Ishikawa (cell line): Measurements from ENCODE around the gene DACT3.

Experiments used
- CEBPB ChIP-seq: IDR thresholded peaks from 2 replicates; pipeline ENCODE4 v1.6.1; 2012
- CREB1 ChIP-seq: IDR thresholded peaks from 2 replicates; pipeline ENCODE4 v1.6.1; 2012; ENCODE audit warnings: low read depth
- EGR1 ChIP-seq: IDR thresholded peaks from 2 replicates; pipeline ENCODE4 v1.6.1; 2012
- EP300 ChIP-seq: IDR thresholded peaks from 2 replicates; pipeline ENCODE4 v1.6.1; 2012; ENCODE audit warnings: borderline replicate concordance
- FOXM1 ChIP-seq: IDR thresholded peaks from 2 replicates; pipeline ENCODE4 v1.6.1; 2012; ENCODE audit warnings: low read depth, borderline replicate concordance
- NFIC ChIP-seq: IDR thresholded peaks from 2 replicates; pipeline ENCODE4 v1.6.1; 2012
- RAD21 ChIP-seq: IDR thresholded peaks from 2 replicates; pipeline ENCODE4 v1.6.1; 2012; ENCODE audit warnings: low read depth
- TAF1 ChIP-seq: IDR thresholded peaks from 2 replicates; pipeline ENCODE4 v1.6.1; 2012; ENCODE audit warnings: low read depth, mild to moderate bottlenecking
- TCF12 ChIP-seq: IDR thresholded peaks from 2 replicates; pipeline ENCODE4 v1.6.1; 2012; ENCODE audit warnings: low read depth
- TEAD4 ChIP-seq: IDR thresholded peaks from 2 replicates; pipeline ENCODE4 v1.6.1; 2012
- YY1 ChIP-seq: IDR thresholded peaks from 2 replicates; pipeline ENCODE4 v1.6.1; 2012; ENCODE audit warnings: low read depth
- ZBTB7A ChIP-seq: IDR thresholded peaks from 2 replicates; pipeline ENCODE4 v1.6.1; 2012; ENCODE audit warnings: low read depth
- TF ChIP-seq, protein P1 (sequence below): IDR thresholded peaks from 2 replicates; pipeline ENCODE4 v1.6.1; 2012
- TF ChIP-seq, protein P2 (sequence below): IDR thresholded peaks from 2 replicates; pipeline ENCODE4 v1.6.1; 2012; ENCODE audit warnings: low read depth, mild to moderate bottlenecking
- TF ChIP-seq, protein P3 (sequence below): IDR thresholded peaks from 2 replicates; pipeline ENCODE4 v1.6.1; 2012

Gene DACT3

DNA sequence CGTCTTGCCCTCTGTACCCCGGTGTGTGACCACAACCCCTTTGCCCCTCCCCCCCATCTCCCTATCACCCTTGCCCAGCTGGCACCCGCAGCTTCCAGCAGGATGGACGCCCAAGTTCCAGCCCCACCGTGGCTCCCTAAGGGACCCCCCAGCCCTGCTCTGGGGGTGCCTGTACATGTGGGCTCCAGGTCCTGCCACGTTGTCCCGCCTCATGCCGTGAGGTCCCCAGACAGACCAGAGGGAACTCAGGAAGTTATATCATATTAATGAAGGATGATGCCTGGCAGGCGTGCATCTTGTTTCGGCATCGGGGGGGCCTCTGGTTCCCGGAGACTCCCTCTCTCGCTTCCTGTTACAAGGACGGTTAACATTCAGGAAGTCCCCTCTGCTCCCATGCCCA, 34.5 kb downstream of the DACT3 start:
- TF ChIP-seq TAF1, result no peak
- no peak for TF ChIP-seq TCF12

DNA sequence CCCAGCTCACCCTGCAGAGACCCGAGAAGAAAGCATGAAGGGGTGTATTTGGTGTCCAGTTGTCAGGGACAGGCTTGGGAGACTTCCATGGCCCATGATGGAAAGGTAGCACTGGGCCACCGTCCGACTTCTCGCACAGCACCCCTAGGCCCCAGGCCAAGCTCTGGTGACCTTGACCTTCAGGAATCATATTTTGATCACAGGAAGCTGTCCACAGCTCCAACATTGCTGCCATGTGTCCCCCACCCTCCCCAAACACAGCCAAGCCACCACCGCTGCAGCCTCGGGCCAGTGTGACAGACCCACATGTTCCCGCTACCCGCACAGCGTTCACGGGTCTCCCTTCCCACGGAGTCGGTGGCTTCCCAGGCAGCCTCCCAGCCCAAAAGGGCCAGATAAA, 35.3 kb downstream of the DACT3 start:
- TF ChIP-seq YY1 (no peak), FOXM1 (no peak), NFIC (no peak), EP300 (no peak), TEAD4 (no peak), TCF12 (no peak), CREB1 (no peak), EGR1 (no peak), ZBTB7A (no peak), TAF1 (no peak), RAD21 (no peak), CEBPB (no peak)
- TF ChIP-seq, protein P1, sequence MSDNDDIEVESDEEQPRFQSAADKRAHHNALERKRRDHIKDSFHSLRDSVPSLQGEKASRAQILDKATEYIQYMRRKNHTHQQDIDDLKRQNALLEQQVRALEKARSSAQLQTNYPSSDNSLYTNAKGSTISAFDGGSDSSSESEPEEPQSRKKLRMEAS, result no peak
- TF ChIP-seq, protein P2, sequence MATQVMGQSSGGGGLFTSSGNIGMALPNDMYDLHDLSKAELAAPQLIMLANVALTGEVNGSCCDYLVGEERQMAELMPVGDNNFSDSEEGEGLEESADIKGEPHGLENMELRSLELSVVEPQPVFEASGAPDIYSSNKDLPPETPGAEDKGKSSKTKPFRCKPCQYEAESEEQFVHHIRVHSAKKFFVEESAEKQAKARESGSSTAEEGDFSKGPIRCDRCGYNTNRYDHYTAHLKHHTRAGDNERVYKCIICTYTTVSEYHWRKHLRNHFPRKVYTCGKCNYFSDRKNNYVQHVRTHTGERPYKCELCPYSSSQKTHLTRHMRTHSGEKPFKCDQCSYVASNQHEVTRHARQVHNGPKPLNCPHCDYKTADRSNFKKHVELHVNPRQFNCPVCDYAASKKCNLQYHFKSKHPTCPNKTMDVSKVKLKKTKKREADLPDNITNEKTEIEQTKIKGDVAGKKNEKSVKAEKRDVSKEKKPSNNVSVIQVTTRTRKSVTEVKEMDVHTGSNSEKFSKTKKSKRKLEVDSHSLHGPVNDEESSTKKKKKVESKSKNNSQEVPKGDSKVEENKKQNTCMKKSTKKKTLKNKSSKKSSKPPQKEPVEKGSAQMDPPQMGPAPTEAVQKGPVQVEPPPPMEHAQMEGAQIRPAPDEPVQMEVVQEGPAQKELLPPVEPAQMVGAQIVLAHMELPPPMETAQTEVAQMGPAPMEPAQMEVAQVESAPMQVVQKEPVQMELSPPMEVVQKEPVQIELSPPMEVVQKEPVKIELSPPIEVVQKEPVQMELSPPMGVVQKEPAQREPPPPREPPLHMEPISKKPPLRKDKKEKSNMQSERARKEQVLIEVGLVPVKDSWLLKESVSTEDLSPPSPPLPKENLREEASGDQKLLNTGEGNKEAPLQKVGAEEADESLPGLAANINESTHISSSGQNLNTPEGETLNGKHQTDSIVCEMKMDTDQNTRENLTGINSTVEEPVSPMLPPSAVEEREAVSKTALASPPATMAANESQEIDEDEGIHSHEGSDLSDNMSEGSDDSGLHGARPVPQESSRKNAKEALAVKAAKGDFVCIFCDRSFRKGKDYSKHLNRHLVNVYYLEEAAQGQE, result no peak
- TF ChIP-seq, protein P3, sequence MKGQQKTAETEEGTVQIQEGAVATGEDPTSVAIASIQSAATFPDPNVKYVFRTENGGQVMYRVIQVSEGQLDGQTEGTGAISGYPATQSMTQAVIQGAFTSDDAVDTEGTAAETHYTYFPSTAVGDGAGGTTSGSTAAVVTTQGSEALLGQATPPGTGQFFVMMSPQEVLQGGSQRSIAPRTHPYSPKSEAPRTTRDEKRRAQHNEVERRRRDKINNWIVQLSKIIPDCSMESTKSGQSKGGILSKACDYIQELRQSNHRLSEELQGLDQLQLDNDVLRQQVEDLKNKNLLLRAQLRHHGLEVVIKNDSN, result no peak

DNA sequence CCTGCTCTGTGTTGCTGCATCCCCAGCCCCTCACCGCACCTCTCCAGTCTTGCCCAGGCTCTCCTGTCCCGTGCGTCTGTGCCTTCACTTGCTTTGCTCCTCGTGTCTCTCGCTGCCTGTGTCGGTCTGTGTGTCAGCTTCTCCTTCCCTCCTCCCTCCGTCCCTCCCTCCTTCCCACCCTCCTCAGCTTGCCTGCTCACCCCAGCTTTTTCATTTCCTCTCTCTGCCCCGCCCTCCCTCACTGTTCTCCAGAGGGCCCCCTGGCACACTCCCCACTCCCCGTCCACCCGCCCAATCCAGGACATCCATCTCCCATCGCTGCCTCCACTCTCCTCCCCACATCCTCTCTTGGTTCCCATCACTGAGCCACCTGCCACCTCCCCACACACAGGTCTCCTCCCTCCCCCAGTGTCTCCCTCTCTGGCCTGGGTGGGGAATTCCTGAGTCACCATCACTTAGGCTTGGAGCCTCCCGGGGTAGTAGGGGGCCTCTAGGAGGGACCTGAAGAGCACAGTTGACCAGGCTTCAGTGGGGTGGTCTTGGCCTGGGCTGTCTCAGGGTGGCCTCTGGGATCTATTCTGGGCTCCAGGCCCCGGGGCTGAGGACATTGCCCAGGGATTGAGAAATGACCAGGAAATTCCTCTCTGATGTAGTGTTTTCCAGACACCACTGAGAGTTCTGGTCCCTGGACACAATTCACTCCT, 35.9 kb downstream of the DACT3 start, which contains the start of gene PTGIR:
PTGIR (minus strand) TSS at position 132 of the 704 bp plus-strand sequence. CDS start 864 bp downstream, outside the sequence.
- TF ChIP-seq, protein P3, result no peak
- TF ChIP-seq TCF12 (no peak), CREB1 (no peak), FOXM1 (no peak), EP300 (no peak), YY1 (no peak), TAF1 (no peak), TEAD4 (no peak), ZBTB7A (no peak), EGR1 (no peak)
- TF ChIP-seq, protein P1, result no peak

DNA sequence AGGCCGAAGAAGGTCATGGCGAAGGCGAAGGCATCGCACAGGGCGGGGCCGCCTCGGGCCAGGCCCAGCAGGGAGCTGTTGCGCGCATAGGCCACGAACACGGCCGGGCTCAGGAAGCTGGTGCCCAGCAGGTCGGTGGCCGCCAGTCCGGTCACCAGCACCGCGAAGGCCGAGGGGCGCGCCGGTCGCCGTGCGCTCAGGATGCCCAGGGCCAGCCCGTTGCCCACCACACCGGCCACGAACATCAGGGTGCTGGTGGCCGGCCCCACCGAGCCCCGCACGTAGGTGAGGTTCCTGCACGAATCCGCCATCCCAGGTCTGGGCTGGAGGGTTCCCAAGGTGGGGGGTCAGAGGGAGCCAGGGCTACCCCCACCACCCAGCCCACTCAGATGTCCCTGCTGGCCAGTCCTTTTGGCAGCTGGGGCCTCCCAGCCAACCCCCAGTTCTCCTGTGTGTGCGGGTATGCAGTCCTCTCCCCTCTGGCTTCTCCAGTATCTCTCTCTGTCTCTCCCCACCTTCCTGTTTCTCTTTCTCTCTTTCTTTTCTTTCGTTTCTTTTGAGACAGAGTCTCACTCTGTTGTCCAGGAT, 37.0 kb downstream of the DACT3 start:
- no peak for TF ChIP-seq ZBTB7A
- TF ChIP-seq, protein P2, result no peak

DNA sequence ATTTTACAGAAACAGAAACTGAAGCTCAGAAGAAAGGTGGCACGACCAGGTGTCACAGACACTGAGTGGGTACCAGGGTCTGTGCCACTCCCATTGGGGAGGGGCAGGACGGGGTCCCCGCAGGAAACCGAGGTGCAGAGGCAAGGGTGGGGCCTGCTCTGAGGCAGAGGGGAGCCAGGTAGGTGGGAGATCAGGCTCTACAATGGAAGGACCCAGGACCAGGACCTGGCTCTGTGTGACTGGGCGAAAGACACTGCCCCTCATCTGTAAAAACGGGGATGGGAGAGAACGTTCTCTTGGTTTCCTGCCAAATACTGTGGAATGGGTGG, 38.9 kb downstream of the DACT3 start:
- TF ChIP-seq RAD21 (no peak), CREB1 (no peak), CEBPB (no peak)
- TF ChIP-seq, protein P1, result no peak

DNA sequence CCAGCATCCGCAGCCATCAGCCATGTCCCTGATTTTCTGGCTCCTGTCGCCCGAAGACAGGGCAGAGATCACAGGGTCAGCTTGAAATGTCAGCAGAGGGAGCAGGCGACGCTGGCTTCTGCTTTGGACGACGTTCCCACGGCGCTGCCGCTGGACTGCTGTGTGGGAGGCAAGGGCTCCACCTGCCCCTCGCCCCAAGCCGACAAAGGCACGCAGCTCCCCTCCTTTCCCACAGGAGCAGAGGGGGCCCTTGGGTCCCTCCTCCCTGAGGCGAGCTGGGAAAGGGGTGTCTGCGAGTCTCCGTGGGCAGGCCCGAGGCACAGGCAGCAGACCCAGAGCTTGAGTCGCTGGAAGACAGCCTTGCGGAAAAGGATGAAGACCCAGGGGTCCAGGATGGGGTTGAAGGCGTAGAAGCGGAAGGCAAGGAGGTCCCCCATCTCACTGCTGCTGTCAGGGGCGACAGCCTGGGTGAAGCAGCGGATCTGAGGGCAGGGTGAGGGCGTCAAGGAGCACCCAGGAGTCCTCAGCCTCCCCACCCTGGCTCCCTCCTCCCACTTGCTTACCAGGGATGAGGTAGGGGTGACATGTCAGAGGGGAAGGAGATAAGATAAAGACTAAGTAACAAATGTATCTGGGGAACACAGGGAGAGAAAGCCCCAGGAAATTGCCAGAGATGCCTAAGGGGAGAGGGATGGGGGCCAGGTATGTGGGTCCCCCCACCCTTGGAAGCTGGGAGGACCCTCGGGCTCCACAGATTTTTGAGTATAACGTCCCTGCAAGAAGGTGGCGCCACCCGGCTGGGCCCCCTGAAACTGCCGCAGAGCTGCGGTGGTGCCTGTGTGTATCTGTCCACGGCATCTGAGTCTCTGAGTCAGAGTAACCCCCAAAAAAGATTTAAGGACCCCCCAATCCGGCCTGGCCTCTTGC, 39.5 kb downstream of the DACT3 start:
- no peak for TF ChIP-seq CREB1
- TF ChIP-seq, protein P3, result no peak
- TF ChIP-seq YY1, result no peak
- TF ChIP-seq, protein P1, result no peak
- no peak for TF ChIP-seq EP300
- no peak for TF ChIP-seq TAF1
- TF ChIP-seq, protein P2, result no peak
- no peak for TF ChIP-seq EGR1
- TF ChIP-seq NFIC, result no peak
- no peak for TF ChIP-seq FOXM1
- TF ChIP-seq ZBTB7A, result no peak
